HEK293T (cell line): ENCODE data around the gene IQGAP3.
A peak's percentile ranks its signal among the peaks of the same experiment; 100 is the strongest.

Experiments used
- CTCF ChIA-PET: fragments of 350-600 bp; formaldehyde crosslinking; extraction: SDS; loops from one replicate; lab custom pipeline; 2021; ENCODE audit warnings: antibody characterized with exemption, inconsistent platforms; lab: Yijun Ruan, JAX
- POLR2A ChIA-PET: fragments of 350-600 bp; formaldehyde crosslinking; extraction: SDS; loops from one replicate; lab custom pipeline; 2020; ENCODE audit warnings: antibody characterized with exemption, inconsistent platforms; lab: Yijun Ruan, JAX
- DNase-seq: peaks from one replicate; pipeline ENCODE4 v3.0.0; 2012; ENCODE audit warnings: mixed read lengths; ENCODE audit errors: extremely low spot score
- ARNT ChIP-seq: fragments of 450-650 bp; IDR thresholded peaks from 2 replicates; pipeline ENCODE4 v1.6.1; 2017; ENCODE audit warnings: mild to moderate bottlenecking
- BHLHE40 ChIP-seq: fragments of 450-650 bp; IDR thresholded peaks from 2 replicates; pipeline ENCODE4 v1.6.1; 2016; ENCODE audit warnings: mild to moderate bottlenecking, moderate library complexity, borderline replicate concordance
- CTBP1 ChIP-seq: fragments of 450-650 bp; IDR thresholded peaks from 2 replicates; pipeline ENCODE4 v1.6.1; 2016; ENCODE audit warnings: borderline replicate concordance
- ELF4 ChIP-seq: fragments of 450-650 bp; IDR thresholded peaks from 2 replicates; pipeline ENCODE4 v1.6.1; 2017; ENCODE audit warnings: antibody characterized with exemption
- FOXA1 ChIP-seq: fragments of 450-650 bp; IDR thresholded peaks from 2 replicates; pipeline ENCODE4 v1.6.1; 2016; ENCODE audit warnings: mild to moderate bottlenecking
- FOXK2 ChIP-seq: fragments of 450-650 bp; IDR thresholded peaks from 2 replicates; pipeline ENCODE4 v1.6.1; 2016; ENCODE audit warnings: mild to moderate bottlenecking
- FOXM1 ChIP-seq: fragments of 450-650 bp; IDR thresholded peaks from 2 replicates; pipeline ENCODE4 v1.6.1; 2017; ENCODE audit warnings: mild to moderate bottlenecking, borderline replicate concordance
- HDGF ChIP-seq: fragments of 450-650 bp; IDR thresholded peaks from 2 replicates; pipeline ENCODE4 v1.6.1; 2017; ENCODE audit warnings: antibody characterized with exemption, borderline replicate concordance
- L3MBTL2 ChIP-seq: fragments of 450-650 bp; conservative IDR thresholded peaks from 2 replicates; pipeline ENCODE4 v1.6.1; 2016; ENCODE audit warnings: mild to moderate bottlenecking
- LEF1 ChIP-seq: fragments of 450-650 bp; IDR thresholded peaks from 2 replicates; pipeline ENCODE4 v1.6.1; 2017; ENCODE audit warnings: mild to moderate bottlenecking, borderline replicate concordance
- NFRKB ChIP-seq: fragments of 450-650 bp; IDR thresholded peaks from 2 replicates; pipeline ENCODE4 v1.6.1; 2016; ENCODE audit warnings: mild to moderate bottlenecking, moderate library complexity
- PKNOX1 ChIP-seq: fragments of 450-650 bp; IDR thresholded peaks from 2 replicates; pipeline ENCODE4 v1.6.1; 2016
- SP1 ChIP-seq: fragments of 450-650 bp; IDR thresholded peaks from 2 replicates; pipeline ENCODE4 v1.6.1; 2017
- SUZ12 ChIP-seq: fragments of 450-650 bp; IDR thresholded peaks from 2 replicates; pipeline ENCODE4 v1.6.1; 2016; ENCODE audit warnings: mild to moderate bottlenecking
- TARDBP ChIP-seq: fragments of 450-650 bp; IDR thresholded peaks from 2 replicates; pipeline ENCODE4 v1.6.1; 2016
- ZNF384 ChIP-seq: fragments of 450-650 bp; IDR thresholded peaks from 2 replicates; pipeline ENCODE4 v1.6.1; 2016

IQGAP3 gene

GRCh38 chr1:156596426-156596825, 24.1 kb upstream of the IQGAP3 start:
- ChIA-PET POLR2A (interaction anchor here (0.8 to 1.7 kb wide), 3 partner anchors 9 to 139 kb away, joined by 3 to 7 read pairs (median 3); partner anchors contain the start of gene BCAN), CTCF (interaction anchor here (0.5 to 0.9 kb wide), 2 partner anchors 12 to 16 kb away, joined by 3 to 4 read pairs; no protein-coding TSS in a partner anchor)
- no peak for DNase-seq
- TF ChIP-seq HDGF (no peak), TARDBP (no peak), SUZ12 (no peak), SP1 (no peak), L3MBTL2 (no peak), ELF4 (no peak)

GRCh38 chr1:156595016-156595415, 22.7 kb upstream of the IQGAP3 start:
- POLR2A ChIA-PET: interaction anchor here (0.8 to 4.3 kb wide), 4 partner anchors 12 to 138 kb away, joined by 3 to 33 read pairs (median 4); partner anchors contain the start of gene HAPLN2
- no peak for TF ChIP-seq NFRKB
- TF ChIP-seq BHLHE40: no peak
- TF ChIP-seq FOXM1: no peak
- TF ChIP-seq CTBP1: no peak
- no peak for TF ChIP-seq TARDBP
- CTCF ChIA-PET: interaction anchor here (1.5 kb wide), 1 partner anchor 13 kb away, joined by 8 read pairs; no protein-coding TSS in a partner anchor
- DNase-seq: no peak

GRCh38 chr1:156594190-156594589, 21.8 kb upstream of the IQGAP3 start:
- ChIA-PET POLR2A (interaction anchor here (0.5 to 4.3 kb wide), 10 partner anchors 10 to 137 kb away, joined by 3 to 33 read pairs (median 3); partner anchors contain the start of gene HAPLN2), CTCF (interaction anchor here (1.1 to 1.7 kb wide), 3 partner anchors 8 to 30 kb away, joined by 5 to 8 read pairs (median 5); no protein-coding TSS in a partner anchor)
- no peak for DNase-seq
- TF ChIP-seq TARDBP: no peak
- no peak for TF ChIP-seq SP1
- TF ChIP-seq FOXK2: no peak
- TF ChIP-seq L3MBTL2: no peak
- TF ChIP-seq NFRKB: no peak
- TF ChIP-seq ZNF384: no peak
- TF ChIP-seq FOXA1: no peak
- TF ChIP-seq LEF1: no peak
- TF ChIP-seq FOXM1: no peak
- no peak for TF ChIP-seq CTBP1
- no peak for TF ChIP-seq BHLHE40
- TF ChIP-seq SUZ12: no peak

- TF ChIP-seq CTBP1 (no peak), HDGF (no peak), TARDBP (no peak), NFRKB (no peak), ARNT (no peak), PKNOX1 (no peak), FOXA1 (no peak), BHLHE40 (no peak), LEF1 (no peak), ELF4 (no peak), SP1 (no peak), FOXM1 (no peak), FOXK2 (no peak), ZNF384 (no peak), SUZ12 (no peak), L3MBTL2 (no peak)
- no peak for DNase-seq
- ChIA-PET POLR2A (interaction anchor here (0.5 to 4.3 kb wide), 9 partner anchors 8 to 136 kb away, joined by 3 to 57 read pairs (median 3); partner anchors contain the start of gene GPATCH4), CTCF (interaction anchor here (1.1 to 1.7 kb wide), 4 partner anchors 9 to 30 kb away, joined by 3 to 8 read pairs (median 5); no protein-coding TSS in a partner anchor)
Observed at GRCh38 chr1:156593661-156593989, 21.3 kb upstream of the IQGAP3 start.

GRCh38 chr1:156592910-156593660, 20.7 kb upstream of the IQGAP3 start:
- POLR2A ChIA-PET: interaction anchor here (1.1 to 4.3 kb wide), 10 partner anchors 8 to 174 kb away, joined by 3 to 57 read pairs (median 10); partner anchors contain the start of genes GPATCH4, HAPLN2, MEF2D and PRCC
- TF ChIP-seq FOXM1: no peak
- TF ChIP-seq SP1: no peak
- DNase-seq: no peak
- CTCF ChIA-PET: interaction anchor here (0.6 to 2.2 kb wide), 7 partner anchors 9 to 369 kb away, joined by 3 to 11 read pairs (median 5); no protein-coding TSS in a partner anchor

GRCh38 chr1:156592158-156592909, 20.0 kb upstream of the IQGAP3 start:
- DNase-seq: no peak
- TF ChIP-seq PKNOX1 (no peak), ARNT (no peak), SP1 (no peak), L3MBTL2 (0 out of 2 replicates have a peak, but pooled peaks have one; percentile 4), FOXA1 (no peak), FOXK2 (no peak), ELF4 (no peak), CTBP1 (no peak)
- ChIA-PET POLR2A (interaction anchor here (0.5 to 4.3 kb wide), 18 partner anchors 9 to 214 kb away, joined by 3 to 57 read pairs (median 6); partner anchors contain the start of genes GPATCH4, HAPLN2, MEF2D and PRCC), CTCF (interaction anchor here (0.6 to 2.2 kb wide), 8 partner anchors 13 to 368 kb away, joined by 3 to 11 read pairs (median 5); no protein-coding TSS in a partner anchor)
